Hepatic stellate cell (primary cell): ENCODE measurements around the gene PRR4.

Source experiments
- DNase-seq: peaks from one replicate; pipeline ENCODE4 v3.0.0; 2011; ENCODE audit warnings: low spot score

Gene PRR4

GRCh38 chr12:10849425-10849878 is at the start of gene PRR4:
PRR4 (minus strand) TSS chr12:10849475; CDS start chr12:10849437, 38 bp downstream.
- DNase-seq = no peak

GRCh38 chr12:10896854-10897253 is 47.6 kb upstream of the PRR4 start:
- no peak for DNase-seq

- DNase-seq = no peak
Measured at GRCh38 chr12:10891937-10892336, 42.7 kb upstream of the PRR4 start.

GRCh38 chr12:10889226-10889625 is 40.0 kb upstream of the PRR4 start:
- DNase-seq = no peak

- DNase-seq = no peak
Measured at GRCh38 chr12:10884086-10884725, 34.9 kb upstream of the PRR4 start, which contains the start of gene PRH1. PRH1 (minus strand) TSS chr12:10884255; CDS start chr12:10884217, 38 bp downstream.

- DNase-seq = no peak
Measured at GRCh38 chr12:10873378-10873777, 24.1 kb upstream of the PRR4 start.

GRCh38 chr12:10867381-10867780 is 18.1 kb upstream of the PRR4 start:
- no peak for DNase-seq

GRCh38 chr12:10863512-10864218 is 14.4 kb upstream of the PRR4 start:
- DNase-seq = no peak

- DNase-seq = no peak
Measured at GRCh38 chr12:10861366-10861765, 12.1 kb upstream of the PRR4 start.

GRCh38 chr12:10855807-10856206 is 6.5 kb upstream of the PRR4 start:
- DNase-seq = no peak

GRCh38 chr12:10853776-10854175 is 4.5 kb upstream of the PRR4 start:
- no peak for DNase-seq

- no peak for DNase-seq
Measured at GRCh38 chr12:10851243-10851858, 2.1 kb upstream of the PRR4 start.

- no peak for DNase-seq
Measured at GRCh38 chr12:10847744-10848143, 1.5 kb downstream of the PRR4 start.

- DNase-seq = no peak
Measured at GRCh38 chr12:10842862-10843261, 6.4 kb downstream of the PRR4 start.

- DNase-seq = no peak
Measured at GRCh38 chr12:10838461-10838860, 10.8 kb downstream of the PRR4 start.

- DNase-seq = no peak
Measured at GRCh38 chr12:10829994-10830393, 19.3 kb downstream of the PRR4 start.

GRCh38 chr12:10826258-10826657 is 23.0 kb downstream of the PRR4 start, which contains the start of gene TAS2R10:
TAS2R10 (minus strand) TSS chr12:10826358; CDS start chr12:10826269, 89 bp downstream.
- no peak for DNase-seq

GRCh38 chr12:10824957-10825356 is 24.3 kb downstream of the PRR4 start:
- DNase-seq = no peak

- no peak for DNase-seq
Measured at GRCh38 chr12:10811883-10812536, 37.3 kb downstream of the PRR4 start.

GRCh38 chr12:10810068-10810467 is 39.2 kb downstream of the PRR4 start, which contains the start of gene TAS2R9:
TAS2R9 (minus strand) TSS chr12:10810168; CDS start chr12:10810075, 93 bp downstream.
- DNase-seq = no peak

GRCh38 chr12:10807186-10807585 is 42.1 kb downstream of the PRR4 start, which contains the start of gene TAS2R8:
TAS2R8 (minus strand) TSS chr12:10807286; CDS start chr12:10806980, 306 bp downstream.
- no peak for DNase-seq

- no peak for DNase-seq
Measured at GRCh38 chr12:10802587-10802986, 46.7 kb downstream of the PRR4 start, which contains the start of gene TAS2R7. TAS2R7 (minus strand) TSS chr12:10802627; CDS start chr12:10802570, 57 bp downstream.
